ENCODE data around the gene CNNM4.

GRCh38 chr2:96835830-96836229 lies 75.1 kb downstream of the CNNM4 start:
- no peak for TF ChIP-seq POLR2A (IDR thresholded peaks at IDR 0.05; ENCODE audit: low read depth, low read length)
- no peak for TF ChIP-seq POLR2AphosphoS5 (IDR thresholded peaks at IDR 0.05; ENCODE audit: low read depth, low read length)

Data from GM12892 (cell line).